Measurements from ENCODE around the gene SLAIN2.

- TF ChIP-seq CTCF (IDR thresholded peaks at IDR 0.05; ENCODE audit: low read depth, low read length, poor library complexity, severe bottlenecking), result no peak
- no peak for TF ChIP-seq EZH2phosphoT487 (IDR thresholded peaks at IDR 0.05; ENCODE audit: borderline replicate concordance, low read length)
Measured at GRCh38 chr4:48369771-48370170, 28.4 kb downstream of the SLAIN2 start.
